B cell (primary cell): ENCODE data around the gene CCM2. TPM values are rescaled to one million over a fixed set of nuclear protein-coding genes. Genes with fewer than 3 reads are reported as not detected.

ENCODE experiments used
- ATAC-seq: fragments of 200-7000 bp; cut with Tn5 transposase; one replicate; pipeline ENCODE4 v1.10.0; 2021; ENCODE audit warnings: low read depth, mild to moderate bottlenecking, moderate number of reproducible peaks, moderate library complexity
- CTCF ChIA-PET: fragments of 350-600 bp; sonication (Branson Sonifier 250); formaldehyde crosslinking; loops from one replicate; lab custom pipeline; 2021; ENCODE audit warnings: antibody characterized with exemption, inconsistent platforms; lab: Charles Lee
- POLR2A ChIA-PET: fragments of 350-600 bp; sonication (Branson Sonifier 250); formaldehyde crosslinking; loops from one replicate; lab custom pipeline; 2021; ENCODE audit warnings: antibody characterized with exemption; lab: Charles Lee
- DNase-seq: peaks from one replicate; pipeline ENCODE4 v3.0.0; 2013
- H2AFZ ChIP-seq: 2 replicates; pipeline ENCODE4 v1.6.1; 2012; ENCODE audit warnings: mild to moderate bottlenecking, low read depth, low read length; ENCODE audit not compliant: insufficient read depth, poor library complexity, severe bottlenecking
- H3K27ac ChIP-seq, 2 donors: 1 replicate in 1 of 2; 2 replicates in 1 of 2; pipeline ENCODE4 v1.5.1; 2012 to 2013; ENCODE audit warnings: low read length in 2 of 2, mild to moderate bottlenecking in 2 of 2, moderate library complexity in 1 of 2
- H3K27me3 ChIP-seq, 4 experiments: fragments of 200-600 bp in 1 of 4; sonication (generic) in 1 of 4; replicated peaks in 1 of 4; 1 replicate in 2 of 4; 2 replicates in 2 of 4; pipeline versions ENCODE4 v1.6.1 to v1.7.0; 2013 to 2016; ENCODE audit warnings: low read length in 3 of 4, mild to moderate bottlenecking in 2 of 4, mixed read lengths in 1 of 4, moderate library complexity in 1 of 4; ENCODE audit not compliant: insufficient read depth in 4 of 4, control insufficient read depth in 3 of 4; ENCODE audit errors: control extremely low read depth in 1 of 4
- H3K36me3 ChIP-seq, 2 experiments: replicated peaks in 1 of 2; 1 replicate in 1 of 2; 2 replicates in 1 of 2; pipeline versions ENCODE4 v1.6.1 to v1.7.1; 2013; ENCODE audit warnings: low read length in 1 of 2; ENCODE audit not compliant: insufficient read depth in 2 of 2, control insufficient read depth in 1 of 2; ENCODE audit errors: control extremely low read depth in 1 of 2, extremely low read depth in 1 of 2
- H3K4me1 ChIP-seq, 2 donors: fragments of 200-600 bp in 1 of 2; sonication (generic) in 1 of 2; 1 replicate in 1 of 2; 2 replicates in 1 of 2; pipeline versions ENCODE4 v1.5.1 to v1.6.1; 2013 to 2017; ENCODE audit warnings: low read length in 2 of 2; ENCODE audit not compliant: control insufficient read depth in 2 of 2, insufficient read depth in 2 of 2
- H3K4me2 ChIP-seq: replicated peaks from 2 replicates; pipeline ENCODE3; 2012; ENCODE audit warnings: mild to moderate bottlenecking, low read depth, low read length; ENCODE audit not compliant: poor library complexity, severe bottlenecking
- H3K4me3 ChIP-seq, 5 experiments: fragments of 200-600 bp in 1 of 5; sonication (generic) in 1 of 5; 1 replicate in 3 of 5; 2 replicates in 2 of 5; pipeline versions ENCODE4 v1.5.1 to v1.7.0; 2011 to 2016; ENCODE audit warnings: low read length in 4 of 5, mild to moderate bottlenecking in 4 of 5, low read depth in 2 of 5, control low read depth in 1 of 5, moderate library complexity in 1 of 5; ENCODE audit not compliant: insufficient read depth in 1 of 5; ENCODE audit errors: control extremely low read depth in 1 of 5, extremely low read depth in 1 of 5
- H3K79me2 ChIP-seq: fragments of 200-600 bp; sonication (generic); one replicate; pipeline ENCODE4 v1.6.0; 2016; ENCODE audit warnings: low read length; ENCODE audit not compliant: control insufficient read depth, insufficient read depth
- H3K9ac ChIP-seq: fragments of 200-600 bp; sonication (generic); 2 replicates; pipeline ENCODE4 v1.6.1; 2017; ENCODE audit warnings: mild to moderate bottlenecking, low read length, moderate library complexity
- H3K9me3 ChIP-seq, 3 donors: one replicate each; pipeline versions ENCODE4 v1.6.1 to v1.7.1; 2013; ENCODE audit warnings: low read length in 2 of 3; ENCODE audit not compliant: control insufficient read depth in 2 of 3, insufficient read depth in 1 of 3; ENCODE audit errors: control extremely low read depth in 1 of 3
- H4K20me1 ChIP-seq: 2 replicates; pipeline ENCODE4 v1.6.0; 2012; ENCODE audit warnings: mild to moderate bottlenecking, low read length; ENCODE audit not compliant: insufficient read depth, control insufficient read depth, poor library complexity, severe bottlenecking
- H3K27ac Mint-ChIP-seq: one replicate; pipeline ENCODE4 v1.8.0; 2021; ENCODE audit warnings: mixed read lengths
- H3K27me3 Mint-ChIP-seq: one replicate; pipeline ENCODE4 v1.8.0; 2021; ENCODE audit warnings: mixed read lengths
- H3K4me1 Mint-ChIP-seq: one replicate; pipeline ENCODE4 v1.8.0; 2021; ENCODE audit warnings: mixed read lengths
- H3K4me3 Mint-ChIP-seq: one replicate; pipeline ENCODE4 v1.8.0; 2021; ENCODE audit warnings: mixed read lengths
- H3K9me3 Mint-ChIP-seq: one replicate; pipeline ENCODE4 v1.8.0; 2022; ENCODE audit warnings: mixed read lengths; ENCODE audit not compliant: insufficient read depth
- EZH2 ChIP-seq: IDR thresholded peaks from 2 replicates; pipeline ENCODE4 v1.6.1; 2012; ENCODE audit warnings: borderline replicate concordance, low read depth, mild to moderate bottlenecking, moderate library complexity, low read length; ENCODE audit not compliant: insufficient read depth, poor library complexity, severe bottlenecking
- WGBS: methylation state at CpG from one replicate; pipeline ENCODE4 v1.1.5; 2013; ENCODE audit warnings: missing lambda C conversion rate; ENCODE audit not compliant: insufficient coverage; 5-methylcytosine and 5-hydroxymethylcytosine counted together
- intact Hi-C: fragments of 100-400 bp; cut with micrococcal nuclease; formaldehyde crosslinking; loops from one replicate; pipeline ENCODE4 v1.10.0; 2022
- polyA plus RNA-seq: library from polyadenylated mRNA; depleted of rRNA; stranded (reverse); fragments of >200 nt; gene quantifications from 2 replicates; pipeline ENCODE4 v1.2.3, GENCODE V29; 2012
- total RNA-seq, 2 donors: library from RNA; stranded (reverse); fragments of 120-200 nt in 1 of 2; gene quantifications; 1 replicate in 1 of 2; 2 replicates in 1 of 2; pipeline versions ENCODE4 v1.2.3 to v1.2.4, GENCODE V29; 2013 to 2022
- TF ChIP-seq, protein P1 (sequence below): fragments of 200-600 bp; IDR thresholded peaks from one replicate; pipeline ENCODE4 v1.8.0; 2022; ENCODE audit warnings: antibody characterized with exemption, mild to moderate bottlenecking

CCM2 gene
- total and polyA plus RNA-seq, 2 donors (not counting 1 experiment from before 2014, with no cell fraction given): 150 to 201 TPM

DNA sequence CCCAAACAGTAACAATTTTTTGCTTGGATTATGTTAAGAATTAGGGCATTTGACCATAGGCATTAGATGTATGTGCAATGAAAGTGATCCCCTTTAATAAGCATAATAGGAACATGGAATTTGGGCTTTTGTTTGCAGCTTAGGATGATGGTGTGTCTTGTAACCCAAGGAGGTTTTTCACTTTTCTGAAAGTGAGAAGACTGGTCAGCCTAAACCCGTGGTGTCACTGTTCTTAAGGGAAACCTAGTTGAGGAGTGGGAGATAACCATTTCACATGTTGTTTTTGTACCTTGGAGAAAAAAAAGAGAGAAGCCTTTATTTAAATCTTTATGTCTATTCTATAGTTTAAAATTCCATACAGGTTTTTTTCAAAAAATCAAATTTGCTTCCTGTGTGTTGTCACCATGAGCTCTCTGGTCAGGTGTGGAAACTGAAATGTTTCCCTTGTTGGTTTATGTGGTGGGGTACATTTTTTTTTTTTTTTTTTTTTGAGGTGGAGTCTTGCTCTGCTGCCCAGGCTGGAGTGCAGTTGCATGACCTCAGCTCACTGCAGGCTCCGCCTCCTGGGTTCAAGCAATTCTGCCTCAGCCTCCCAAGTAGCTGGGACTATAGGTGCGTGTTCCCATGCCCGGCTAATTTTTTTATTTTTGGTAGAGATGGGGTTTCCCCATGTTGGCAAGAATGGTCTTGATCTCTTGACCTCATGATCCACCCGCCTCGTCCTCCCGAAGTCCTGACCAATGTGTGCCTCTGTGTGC lies 7.7 kb downstream of the CCM2 start:
- DNase-seq (no peak), ATAC-seq (peak; percentile 78)
- ChIA-PET CTCF (interaction anchor here (1.7 kb wide), 1 partner anchor 21 kb away, joined by 5 read pairs; no protein-coding TSS in a partner anchor), POLR2A (interaction anchor here (0.6 to 1.7 kb wide), 3 partner anchors 8 to 580 kb away, joined by 6 to 14 read pairs (median 8); no protein-coding TSS in a partner anchor)
- Mint-ChIP-seq H3K4me3 (peak overlapping the region; percentile 58), H3K4me1 (peaks cover 47% of the 10 kb centered on the region), H3K9me3 (no peaks in the 10 kb centered on the region), H3K27ac (peak overlapping the region; percentile 76), H3K27me3 (no peaks in the 10 kb centered on the region)
- no peaks in the 10 kb centered on the region for H3K9me3 ChIP-seq
- no peak overlapping the region for H2AFZ ChIP-seq
- peaks cover 27 to 31% of the 10 kb centered on the region in 2 donors for H3K4me1 ChIP-seq
- H3K36me3 ChIP-seq: peaks cover 0 to 3% of the 10 kb centered on the region in 2 experiments
- H4K20me1 ChIP-seq: peaks cover 28% of the 10 kb centered on the region
- H3K27ac ChIP-seq: peak overlapping the region in 1 of 2 donors; percentile 54
- intact Hi-C loops: loop anchor here (10.0 kb wide), 1 partner anchor 57 kb away; no protein-coding TSS in a partner anchor
- peaks cover 76% of the 10 kb centered on the region for H3K79me2 ChIP-seq
- peak overlapping the region; percentile 51 for H3K4me2 ChIP-seq
- 80% methylated on average over 2 of the region's 7 CpGs for WGBS
- H3K4me3 ChIP-seq: no peak overlapping the region
- no peaks in the 10 kb centered on the region for H3K27me3 ChIP-seq
- TF ChIP-seq EZH2: no peak
- TF ChIP-seq, protein P1, sequence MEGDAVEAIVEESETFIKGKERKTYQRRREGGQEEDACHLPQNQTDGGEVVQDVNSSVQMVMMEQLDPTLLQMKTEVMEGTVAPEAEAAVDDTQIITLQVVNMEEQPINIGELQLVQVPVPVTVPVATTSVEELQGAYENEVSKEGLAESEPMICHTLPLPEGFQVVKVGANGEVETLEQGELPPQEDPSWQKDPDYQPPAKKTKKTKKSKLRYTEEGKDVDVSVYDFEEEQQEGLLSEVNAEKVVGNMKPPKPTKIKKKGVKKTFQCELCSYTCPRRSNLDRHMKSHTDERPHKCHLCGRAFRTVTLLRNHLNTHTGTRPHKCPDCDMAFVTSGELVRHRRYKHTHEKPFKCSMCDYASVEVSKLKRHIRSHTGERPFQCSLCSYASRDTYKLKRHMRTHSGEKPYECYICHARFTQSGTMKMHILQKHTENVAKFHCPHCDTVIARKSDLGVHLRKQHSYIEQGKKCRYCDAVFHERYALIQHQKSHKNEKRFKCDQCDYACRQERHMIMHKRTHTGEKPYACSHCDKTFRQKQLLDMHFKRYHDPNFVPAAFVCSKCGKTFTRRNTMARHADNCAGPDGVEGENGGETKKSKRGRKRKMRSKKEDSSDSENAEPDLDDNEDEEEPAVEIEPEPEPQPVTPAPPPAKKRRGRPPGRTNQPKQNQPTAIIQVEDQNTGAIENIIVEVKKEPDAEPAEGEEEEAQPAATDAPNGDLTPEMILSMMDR: no peak
- no peak overlapping the region for H3K9ac ChIP-seq

DNA sequence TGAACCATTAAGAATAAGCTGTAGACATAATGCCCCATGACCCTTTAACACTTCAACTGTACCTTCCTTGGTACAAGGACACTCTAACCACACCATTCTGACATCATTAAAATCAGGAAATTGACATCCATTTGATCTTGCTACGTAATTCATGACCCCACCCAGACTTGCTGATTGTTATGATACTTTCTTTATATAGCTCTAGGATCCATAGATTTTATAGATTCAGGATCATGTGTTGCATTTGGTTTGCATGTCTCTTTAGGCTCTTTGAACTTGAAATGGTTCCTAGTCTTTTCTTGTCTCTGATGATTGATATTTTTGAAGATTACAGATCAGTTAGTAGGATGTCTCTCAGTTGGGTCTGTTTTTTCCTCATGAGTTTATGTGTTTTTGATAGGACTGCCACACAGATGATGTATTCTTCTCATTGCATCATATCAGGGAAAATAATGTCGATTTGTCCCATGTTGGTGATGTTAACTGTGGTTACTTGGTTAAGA lies 13.5 kb downstream of the CCM2 start:
- Mint-ChIP-seq H3K27ac (no peak overlapping the region), H3K9me3 (no peaks in the 10 kb centered on the region), H3K4me1 (peaks cover 16% of the 10 kb centered on the region), H3K4me3 (no peak overlapping the region), H3K27me3 (no peaks in the 10 kb centered on the region)
- H2AFZ ChIP-seq: no peak overlapping the region
- no peak overlapping the region for H3K9ac ChIP-seq
- H3K4me1 ChIP-seq: no peaks in the 10 kb centered on the region
- H3K4me2 ChIP-seq: no peak overlapping the region
- no peaks in the 10 kb centered on the region for H3K27me3 ChIP-seq
- no peak for TF ChIP-seq EZH2
- TF ChIP-seq, protein P1: no peak
- intact Hi-C loops: no loop called here
- CTCF ChIA-PET: interaction anchor here (1.1 to 1.4 kb wide), 2 partner anchors 14 to 16 kb away, joined by 3 to 4 read pairs; no protein-coding TSS in a partner anchor
- peak overlapping the region in 1 of 2 donors; percentile 9 for H3K27ac ChIP-seq
- peaks cover 0 to 6% of the 10 kb centered on the region in 2 experiments for H3K36me3 ChIP-seq
- no peak for DNase-seq
- peaks cover 4% of the 10 kb centered on the region for H4K20me1 ChIP-seq
- H3K9me3 ChIP-seq: no peaks in the 10 kb centered on the region
- ATAC-seq: no peak
- POLR2A ChIA-PET: interaction anchor here (0.6 kb wide), 1 partner anchor 9 kb away, joined by 11 read pairs; no protein-coding TSS in a partner anchor
- peaks cover 73% of the 10 kb centered on the region for H3K79me2 ChIP-seq
- no peak overlapping the region for H3K4me3 ChIP-seq
- no CpG with 5 or more reads among the region's 2 CpGs for WGBS
